Measurements from ENCODE around the gene PDK2. TPM values are rescaled to one million over a fixed set of nuclear protein-coding genes. Genes with fewer than 3 reads are reported as not detected.
A peak's percentile ranks its signal among the peaks of the same experiment; 100 is the strongest.

Gene PDK2
- total and polyA plus RNA-seq, 10 of the 15 experiments (the other 5 are each of a cell fraction or from before 2014, with no cell fraction given) = 0.98 to 22.6 (median 12.3) TPM

GRCh38 chr17:50117202-50118051 lies 22.3 kb downstream of the PDK2 start (continued):
- TF ChIP-seq NFYB (IDR thresholded peaks at IDR 0.05; ENCODE audit: insufficient read depth, low read depth, low read length) = no peak
- TF ChIP-seq BCLAF1 (IDR thresholded peaks at IDR 0.05) = no peak
- no peak for TF ChIP-seq E2F8 (IDR thresholded peaks at IDR 0.05; ENCODE audit: low read depth, partially characterized antibody)
- no peak for TF ChIP-seq TARDBP (IDR thresholded peaks at IDR 0.05; ENCODE audit: borderline replicate concordance)
- TF ChIP-seq CEBPB (IDR thresholded peaks at IDR 0.05; ENCODE audit: borderline replicate concordance in 1 of 2, low read depth in 2 of 2, low read length in 2 of 2) = no peak
- TF ChIP-seq SUPT20H (IDR thresholded peaks at IDR 0.05; ENCODE audit: borderline replicate concordance, control insufficient read depth, low read depth, low read length) = no peak
- no peak for TF ChIP-seq ASH2L (IDR thresholded peaks at IDR 0.05; ENCODE audit: borderline replicate concordance, low read depth)
- no peak for TF ChIP-seq CEBPZ (IDR thresholded peaks at IDR 0.05; ENCODE audit: low read depth, low read length)
- TF ChIP-seq USF1 (IDR thresholded peaks at IDR 0.05; ENCODE audit: borderline replicate concordance, extremely low read length, insufficient read depth, low read depth, low read length) = no peak
- 0 out of 2 replicates have a peak, but pooled peaks have one; percentile 44 for TF ChIP-seq ZNF592 (IDR thresholded peaks at IDR 0.05)
- no peak for TF ChIP-seq CBX3 (IDR thresholded peaks at IDR 0.05; ENCODE audit: borderline replicate concordance, low read depth)
- 0 out of 2 replicates have a peak, but pooled peaks have one; percentile 24 for TF ChIP-seq NR2F1 (conservative IDR thresholded peaks at IDR 0.05)
